Upper lobe of left lung (tissue), 4 donors: ENCODE results near the gene ARMH2.

Experiments used
- EP300 ChIP-seq, 4 donors: sonication (generic); formaldehyde crosslinking; IDR thresholded peaks; one replicate each; pipeline ENCODE4 v1.5.1; 2017; ENCODE audit warnings: antibody characterized with exemption in 4 of 4, control low read depth in 2 of 4
- POLR2A ChIP-seq, 4 donors: fragments of 450-650 bp; IDR thresholded peaks; one replicate each; pipeline ENCODE4 v1.5.1; 2016 to 2017; ENCODE audit warnings: antibody characterized with exemption in 4 of 4, mild to moderate bottlenecking in 2 of 4
- POLR2AphosphoS5 ChIP-seq, 2 donors: sonication (generic); formaldehyde crosslinking; IDR thresholded peaks; one replicate each; pipeline ENCODE4 v1.5.1; 2017; ENCODE audit warnings: antibody characterized with exemption in 2 of 2
- TF ChIP-seq, protein P1 (sequence below), 6 experiments: fragments of 450-650 bp in 4 of 6; fragments of 200-600 bp in 2 of 6; sonication (generic) in 2 of 6; IDR thresholded peaks; one replicate each; pipeline ENCODE4 v1.5.1; 2016 to 2019; ENCODE audit warnings: antibody characterized with exemption in 6 of 6

- TF ChIP-seq, protein P1, sequence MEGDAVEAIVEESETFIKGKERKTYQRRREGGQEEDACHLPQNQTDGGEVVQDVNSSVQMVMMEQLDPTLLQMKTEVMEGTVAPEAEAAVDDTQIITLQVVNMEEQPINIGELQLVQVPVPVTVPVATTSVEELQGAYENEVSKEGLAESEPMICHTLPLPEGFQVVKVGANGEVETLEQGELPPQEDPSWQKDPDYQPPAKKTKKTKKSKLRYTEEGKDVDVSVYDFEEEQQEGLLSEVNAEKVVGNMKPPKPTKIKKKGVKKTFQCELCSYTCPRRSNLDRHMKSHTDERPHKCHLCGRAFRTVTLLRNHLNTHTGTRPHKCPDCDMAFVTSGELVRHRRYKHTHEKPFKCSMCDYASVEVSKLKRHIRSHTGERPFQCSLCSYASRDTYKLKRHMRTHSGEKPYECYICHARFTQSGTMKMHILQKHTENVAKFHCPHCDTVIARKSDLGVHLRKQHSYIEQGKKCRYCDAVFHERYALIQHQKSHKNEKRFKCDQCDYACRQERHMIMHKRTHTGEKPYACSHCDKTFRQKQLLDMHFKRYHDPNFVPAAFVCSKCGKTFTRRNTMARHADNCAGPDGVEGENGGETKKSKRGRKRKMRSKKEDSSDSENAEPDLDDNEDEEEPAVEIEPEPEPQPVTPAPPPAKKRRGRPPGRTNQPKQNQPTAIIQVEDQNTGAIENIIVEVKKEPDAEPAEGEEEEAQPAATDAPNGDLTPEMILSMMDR (IDR thresholded peaks at IDR 0.05) = no peak
- TF ChIP-seq POLR2A (IDR thresholded peaks at IDR 0.05) (no peak), EP300 (IDR thresholded peaks at IDR 0.05) (no peak), POLR2AphosphoS5 (IDR thresholded peaks at IDR 0.05) (no peak)
Observed at GRCh38 chr6:24749297-24749696, 49.4 kb downstream of the ARMH2 start.
